Stimulated activated CD4-positive, alpha-beta T cell treated with anti-CD3 and anti-CD28 coated beads, TNF-alpha, amount 100 ng/mL, for 4 hours (primary cell): ENCODE measurements around the gene DDIT3.

Experiments
- DNase-seq, 3 experiments: peaks; one replicate each; pipeline ENCODE4 v3.0.0-alpha.2; 2020; ENCODE audit warnings: low read depth in 3 of 3

Gene DDIT3

DNA sequence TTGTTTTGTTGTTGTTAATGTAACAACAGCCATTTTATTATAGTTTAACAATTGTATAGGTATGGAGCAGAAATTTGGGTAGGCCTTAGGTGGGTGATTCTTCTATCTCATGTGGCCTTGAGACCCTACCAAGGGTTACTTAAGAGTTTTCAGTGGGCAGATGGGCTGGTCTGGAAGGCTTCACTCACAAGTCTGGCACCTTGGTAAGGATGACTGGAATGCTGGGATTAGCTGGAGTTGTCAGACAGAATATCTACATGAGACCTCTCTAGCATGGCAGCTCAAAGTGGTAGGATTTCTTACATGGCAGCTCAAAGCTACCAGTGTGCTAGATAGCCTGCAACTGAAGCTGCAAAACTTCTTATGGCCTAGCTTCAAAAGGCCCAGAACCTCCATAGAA is 34.6 kb downstream of the DDIT3 start:
- no peak for DNase-seq

DNA sequence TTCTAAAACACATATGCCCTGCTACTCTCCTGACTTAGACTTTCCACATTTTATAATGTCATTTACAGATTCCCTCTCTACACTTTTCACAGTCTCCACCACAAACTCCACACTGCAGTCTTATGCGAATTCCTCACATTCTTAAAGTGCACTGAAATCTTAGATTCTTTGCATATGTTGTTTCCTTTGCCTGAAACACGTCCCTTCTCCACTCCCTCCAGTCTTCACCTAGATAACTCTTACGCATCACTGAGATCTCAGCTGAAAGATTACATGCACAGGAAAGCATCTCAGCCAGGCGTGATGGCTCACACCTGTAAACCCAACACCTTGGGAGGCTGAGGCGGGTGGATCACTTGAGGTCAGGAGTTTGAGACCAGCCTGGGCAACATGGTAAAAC is 36.8 kb downstream of the DDIT3 start:
- no peak for DNase-seq

- DNase-seq = no peak
These were observed 38.6 kb downstream of the DDIT3 start for GRCh38 chr12:57481671-57482070.

DNA sequence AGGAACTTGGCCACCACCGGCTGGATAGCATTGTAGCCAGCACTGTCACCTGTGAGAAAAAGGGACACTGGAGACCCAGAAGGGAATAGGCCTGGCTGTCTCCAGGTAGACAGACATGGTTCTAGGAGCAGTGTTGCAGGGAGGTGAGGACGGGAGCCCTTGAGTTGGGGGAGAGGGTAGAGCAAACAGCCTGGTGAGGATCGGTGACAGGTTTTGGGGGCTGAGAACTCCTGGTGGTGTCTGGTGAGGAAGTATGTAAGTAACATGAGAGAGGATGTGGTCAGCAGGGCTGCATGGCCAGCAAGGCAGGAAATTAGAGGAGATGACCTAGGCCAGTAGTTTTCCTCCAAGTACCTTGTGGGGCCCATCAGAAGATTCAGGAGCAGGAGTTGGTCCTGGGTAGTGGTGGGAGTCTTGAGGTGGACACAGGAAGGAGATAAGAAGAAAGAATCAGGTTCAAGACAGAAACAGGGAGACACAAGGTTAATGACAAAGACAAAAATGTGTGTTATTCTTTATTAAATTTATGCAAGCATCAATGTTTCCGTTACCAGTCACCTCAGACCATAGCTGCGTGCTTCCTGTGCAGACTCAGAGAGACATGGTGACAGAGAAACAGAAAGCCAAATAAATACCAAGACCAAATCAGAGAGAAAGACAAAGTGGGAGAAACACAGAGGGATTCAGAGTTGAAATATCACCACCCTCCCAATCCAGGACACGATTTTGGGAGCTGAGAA is 40.8 kb downstream of the DDIT3 start, which contains the start of gene ARHGAP9:
ARHGAP9 (minus strand) TSS at position 491 of the 740 bp plus-strand sequence; CDS start at position 31, 460 bp downstream.
- peak in 1 of 3 experiments; percentile 22 for DNase-seq

GRCh38 chr12:57479043-57479375 is 41.3 kb downstream of the DDIT3 start:
- peak in 1 of 3 experiments; percentile 11 for DNase-seq

DNA sequence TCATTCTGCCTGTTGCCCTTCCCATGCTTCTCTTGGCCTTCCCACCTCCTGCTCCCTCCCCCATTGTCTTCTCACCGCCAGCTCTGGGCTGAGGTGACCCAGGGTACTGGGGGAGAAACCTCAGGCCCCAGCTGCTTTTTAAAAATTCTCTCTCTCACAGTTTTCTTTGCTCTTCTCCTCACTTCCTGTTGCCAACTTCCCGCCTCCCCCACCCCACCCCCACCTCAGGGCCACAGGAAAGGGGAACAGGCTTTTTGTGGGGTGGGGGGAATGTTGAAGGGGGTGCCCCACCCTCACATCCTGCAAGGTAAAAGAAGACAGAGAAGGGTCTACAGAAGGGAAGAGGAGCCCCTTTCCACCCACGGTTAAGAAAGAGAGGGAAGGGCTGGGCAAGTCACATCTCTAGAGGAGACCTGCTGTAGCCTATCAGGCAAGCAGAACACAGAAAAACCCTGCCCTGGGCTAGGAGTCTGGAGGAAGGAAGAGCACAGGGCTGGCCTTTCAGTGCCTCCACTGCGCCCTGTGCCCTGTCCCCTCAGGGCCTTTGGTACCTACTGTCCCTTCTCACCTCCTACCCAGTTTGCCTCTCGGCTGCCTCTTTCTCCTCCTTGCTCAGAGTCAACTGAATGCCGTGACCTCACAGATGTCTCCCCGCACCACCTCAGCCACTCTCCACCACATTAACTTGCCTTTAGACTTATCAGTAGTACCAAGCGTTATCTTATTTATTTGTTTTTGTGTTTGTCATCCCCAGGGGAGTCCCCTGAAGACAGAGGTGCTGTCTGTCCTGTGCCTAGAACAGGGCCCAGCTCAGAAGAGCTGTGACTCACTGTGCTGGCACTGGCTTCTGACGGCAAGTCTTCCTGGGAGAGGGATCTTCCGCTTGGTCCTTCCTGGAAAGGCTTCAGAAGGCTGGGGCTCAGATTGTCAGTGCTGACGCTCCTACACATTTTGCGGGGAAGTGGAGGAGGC is 42.3 kb downstream of the DDIT3 start:
- peak in 1 of 3 experiments; percentile 40 for DNase-seq

DNA sequence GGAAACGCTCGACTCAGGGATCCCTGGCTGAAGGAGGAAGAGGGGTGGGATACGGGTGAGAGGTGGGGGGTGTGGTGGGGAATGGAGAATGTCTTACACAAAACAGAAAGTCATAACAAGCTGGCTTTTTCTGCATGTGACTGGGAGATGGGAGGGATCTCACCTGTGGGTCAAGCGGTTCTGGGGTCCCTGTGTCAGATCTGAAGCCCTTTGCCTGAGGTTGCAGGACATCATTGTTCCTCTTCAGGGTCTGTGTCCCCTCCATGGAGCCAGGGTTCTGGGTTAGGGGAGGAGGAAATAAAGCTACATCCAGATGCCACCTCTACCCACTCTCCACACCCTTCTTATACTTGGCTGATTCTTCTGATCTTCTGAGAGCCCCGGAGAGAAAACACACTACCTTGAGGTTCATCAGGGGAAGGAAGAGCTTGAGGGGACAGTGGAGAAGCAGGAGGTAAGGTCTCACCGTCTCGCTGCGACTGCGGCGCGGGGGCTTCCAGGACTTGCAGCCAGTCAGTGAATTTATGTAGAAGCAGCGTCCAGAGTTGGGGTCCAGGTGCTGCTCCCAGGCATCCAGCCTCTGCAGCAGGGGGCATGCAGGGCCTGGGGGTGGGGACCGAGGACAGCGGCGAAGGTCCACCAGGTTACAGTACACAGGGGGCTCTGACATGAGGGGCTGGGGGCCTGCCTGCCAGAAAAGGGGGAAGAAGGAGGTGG is 43.2 kb downstream of the DDIT3 start:
- no peak for DNase-seq

DNA sequence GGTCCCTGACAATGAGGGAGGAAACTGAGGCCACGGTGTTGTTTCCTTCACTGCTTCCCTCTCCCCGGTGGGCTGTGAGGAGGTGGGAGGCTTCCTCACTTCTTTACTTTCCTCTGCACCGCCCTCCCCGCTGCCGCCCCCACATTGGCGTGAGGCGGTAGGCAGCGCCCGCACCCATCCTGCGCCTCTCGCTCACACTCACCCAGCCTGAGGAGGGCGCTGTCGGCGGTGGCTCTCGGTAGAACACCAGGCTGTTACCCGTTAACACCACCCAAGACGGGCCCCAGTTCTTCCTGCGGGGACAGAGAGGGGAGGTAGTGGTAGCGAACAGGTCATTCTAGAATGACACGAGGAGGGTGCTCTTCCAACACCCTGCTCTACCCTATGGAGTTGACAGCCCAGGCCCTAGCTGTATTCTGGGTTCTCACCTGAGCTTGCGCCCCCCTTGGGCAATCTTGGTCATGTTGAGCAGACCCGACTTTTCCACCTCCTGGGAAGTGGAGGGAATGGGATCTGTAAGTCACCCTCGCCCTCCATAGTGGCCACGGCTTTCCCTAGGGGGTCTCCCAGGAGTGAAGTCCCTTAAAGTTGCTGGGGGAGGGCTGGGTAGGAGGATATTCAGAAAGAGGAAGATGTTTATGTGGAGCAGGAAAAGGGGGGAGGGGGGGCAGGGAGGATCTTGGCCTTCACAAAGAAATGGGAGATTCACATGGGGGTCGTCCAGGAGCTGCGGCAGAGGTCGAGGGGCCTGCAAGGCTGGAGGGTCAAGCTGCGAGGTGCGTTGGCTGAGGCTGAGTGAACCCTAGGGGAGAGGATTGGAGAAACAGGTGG is 43.9 kb downstream of the DDIT3 start:
- peak in 2 of 3 experiments; percentile 48 to 53 for DNase-seq

- no peak for DNase-seq
These were observed 44.8 kb downstream of the DDIT3 start for GRCh38 chr12:57475271-57476161.

- no peak for DNase-seq
These were observed 45.5 kb downstream of the DDIT3 start for GRCh38 chr12:57474862-57475261.

DNA sequence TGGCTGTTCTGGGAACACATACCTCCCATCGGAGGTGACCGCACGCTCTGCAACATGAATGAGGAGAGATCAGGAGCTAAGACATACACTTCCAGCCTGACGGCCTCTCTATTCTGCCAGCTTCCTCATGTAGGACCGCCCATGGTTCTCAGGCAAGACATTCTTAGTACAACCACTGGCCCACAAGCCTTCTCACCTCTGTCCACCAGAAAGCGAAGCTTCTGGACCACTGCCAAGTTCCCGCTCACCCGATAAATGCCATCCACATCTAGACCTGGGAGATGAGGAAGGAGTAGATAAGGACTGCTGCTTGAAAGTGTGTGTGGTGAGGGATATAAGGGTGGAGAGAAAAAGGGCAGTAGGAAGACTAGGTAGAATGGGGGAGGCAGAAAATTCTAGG is 45.9 kb downstream of the DDIT3 start:
- DNase-seq = no peak

- DNase-seq = no peak
These were observed 46.4 kb downstream of the DDIT3 start for GRCh38 chr12:57473886-57474285.

- DNase-seq = no peak
These were observed 46.9 kb downstream of the DDIT3 start for GRCh38 chr12:57473392-57473791.

DNA sequence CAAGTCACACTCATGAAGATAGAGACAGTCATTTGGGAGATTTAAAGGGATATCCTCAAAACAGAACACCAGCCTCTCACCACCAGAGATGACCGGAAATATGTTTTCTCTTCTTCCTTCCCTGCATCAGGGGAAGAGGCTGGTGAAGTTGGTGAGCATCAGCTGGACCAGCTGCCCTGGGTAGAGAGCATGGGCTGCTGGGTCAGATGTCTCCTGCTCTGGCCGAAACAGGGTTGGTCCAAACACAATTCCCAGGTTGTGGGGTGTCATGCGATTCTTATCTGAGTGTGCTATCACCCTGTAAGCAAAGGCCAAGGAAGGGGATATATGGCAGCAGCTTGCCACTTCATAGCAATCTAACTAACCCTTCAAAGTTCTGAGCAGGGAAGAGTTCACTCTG is 47.9 kb downstream of the DDIT3 start:
- DNase-seq = no peak

DNA sequence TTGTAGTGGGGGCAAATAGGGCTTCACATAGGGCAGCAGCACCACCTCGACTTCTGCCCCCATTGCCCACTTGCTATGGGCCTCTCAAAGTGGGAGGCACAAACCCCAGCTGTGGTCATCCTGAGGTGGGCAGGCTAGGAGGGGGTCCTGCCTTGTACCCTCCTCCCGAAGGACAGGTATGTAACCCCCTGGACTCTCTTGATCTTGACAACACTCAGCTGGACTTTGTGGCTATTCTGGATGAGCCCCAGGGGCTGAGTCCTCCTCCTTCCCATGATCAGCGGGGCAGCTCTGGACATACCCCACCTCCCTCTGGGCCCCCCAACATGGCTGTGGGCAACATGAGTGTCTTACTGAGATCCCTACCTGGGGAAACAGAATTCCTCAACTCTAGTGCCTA is 48.7 kb downstream of the DDIT3 start:
- no peak for DNase-seq

DNA sequence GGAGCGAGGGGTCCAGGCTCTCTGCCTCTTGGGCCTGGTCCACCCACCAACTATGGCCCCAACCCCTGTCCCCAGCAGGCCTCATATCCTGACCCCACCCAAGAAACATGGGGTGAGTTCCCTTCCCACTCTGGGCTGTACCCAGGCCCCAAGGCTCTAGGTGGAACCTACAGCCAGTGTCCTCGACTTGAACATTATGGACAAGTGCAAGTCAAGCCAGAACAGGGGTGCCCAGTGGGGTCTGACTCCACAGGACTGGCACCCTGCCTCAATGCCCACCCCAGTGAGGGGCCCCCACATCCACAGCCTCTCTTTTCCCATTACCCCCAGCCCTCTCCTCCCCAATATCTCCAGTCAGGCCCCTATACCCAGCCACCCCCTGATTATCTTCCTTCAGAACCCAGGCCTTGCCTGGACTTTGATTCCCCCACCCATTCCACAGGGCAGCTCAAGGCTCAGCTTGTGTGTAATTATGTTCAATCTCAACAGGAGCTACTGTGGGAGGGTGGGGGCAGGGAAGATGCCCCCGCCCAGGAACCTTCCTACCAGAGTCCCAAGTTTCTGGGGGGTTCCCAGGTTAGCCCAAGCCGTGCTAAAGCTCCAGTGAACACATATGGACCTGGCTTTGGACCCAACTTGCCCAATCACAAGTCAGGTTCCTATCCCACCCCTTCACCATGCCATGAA is 49.2 kb downstream of the DDIT3 start:
- DNase-seq = no peak

DNA sequence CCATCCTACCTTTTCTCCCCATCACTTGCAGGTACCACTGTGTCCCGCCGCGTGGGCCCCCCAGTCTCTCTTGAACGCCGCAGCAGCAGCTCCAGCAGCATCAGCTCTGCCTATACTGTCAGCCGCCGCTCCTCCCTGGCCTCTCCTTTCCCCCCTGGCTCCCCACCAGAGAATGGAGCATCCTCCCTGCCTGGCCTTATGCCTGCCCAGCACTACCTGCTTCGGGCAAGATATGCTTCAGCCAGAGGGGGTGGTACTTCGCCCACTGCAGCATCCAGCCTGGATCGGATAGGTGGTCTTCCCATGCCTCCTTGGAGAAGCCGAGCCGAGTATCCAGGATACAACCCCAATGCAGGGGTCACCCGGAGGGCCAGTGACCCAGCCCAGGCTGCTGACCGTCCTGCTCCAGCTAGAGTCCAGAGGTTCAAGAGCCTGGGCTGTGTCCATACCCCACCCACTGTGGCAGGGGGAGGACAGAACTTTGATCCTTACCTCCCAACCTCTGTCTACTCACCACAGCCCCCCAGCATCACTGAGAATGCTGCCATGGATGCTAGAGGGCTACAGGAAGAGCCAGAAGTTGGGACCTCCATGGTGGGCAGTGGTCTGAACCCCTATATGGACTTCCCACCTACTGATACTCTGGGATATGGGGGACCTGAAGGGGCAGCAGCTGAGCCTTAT is 49.9 kb downstream of the DDIT3 start:
- DNase-seq = no peak

DNA sequence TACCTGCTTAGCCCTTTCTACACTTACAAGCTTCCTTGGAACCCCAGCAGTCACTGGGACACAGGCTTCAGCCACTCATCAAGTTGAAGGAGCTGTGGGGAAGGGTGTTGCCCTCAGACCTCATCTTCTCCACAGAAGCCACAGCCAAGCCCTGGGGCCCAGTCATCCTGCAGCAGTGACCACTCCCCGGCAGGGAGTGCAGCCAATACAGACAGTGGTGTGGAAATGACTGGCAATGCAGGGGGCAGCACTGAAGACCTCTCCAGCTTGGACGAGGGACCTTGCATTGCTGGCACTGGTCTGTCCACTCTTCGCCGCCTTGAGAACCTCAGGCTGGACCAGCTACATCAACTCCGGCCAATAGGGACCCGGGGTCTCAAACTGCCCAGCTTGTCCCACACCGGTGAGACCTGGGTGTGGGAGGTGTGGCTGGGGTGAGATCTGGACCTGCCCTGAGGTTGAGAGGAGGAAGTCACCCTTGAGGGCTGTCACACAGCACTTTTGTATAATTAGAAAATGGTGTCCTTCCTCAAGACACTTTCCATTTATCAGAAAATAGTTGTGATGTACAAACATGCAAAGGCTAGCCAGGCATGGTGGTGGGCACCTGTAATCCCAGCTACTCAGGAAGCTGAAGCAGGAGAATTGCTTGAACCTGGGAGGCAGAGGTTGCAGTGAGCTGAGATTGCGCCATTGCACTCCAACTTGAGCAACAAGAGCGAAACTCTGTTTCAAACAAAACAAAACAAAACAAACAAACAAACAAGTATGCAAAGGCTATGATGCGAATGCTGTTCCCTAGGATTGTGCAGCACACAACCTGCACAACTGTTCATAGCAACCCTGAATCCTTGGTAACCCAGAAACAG is 50.8 kb downstream of the DDIT3 start:
- no peak for DNase-seq
